Measurements from ENCODE around the gene LST1.
A peak's percentile ranks its signal among the peaks of the same experiment; 100 is the strongest.

Gene LST1

GRCh38 chr6:31544676-31545075 lies 41.4 kb upstream of the LST1 start:
- in situ Hi-C loops (cut with MboI; ENCODE audit: low pct_unique_long_range_greater_than_20kb, low sequenced_read_pairs, unreplicated experiment) = no loop called here
- no peak for TF ChIP-seq CTCF (IDR thresholded peaks at IDR 0.05; ENCODE audit: extremely low read depth, insufficient read depth, missing control alignments)
- no peak for DNase-seq (ENCODE audit: low spot score)

GRCh38 chr6:31545291-31545690 lies 40.8 kb upstream of the LST1 start:
- no peak for DNase-seq (ENCODE audit: low spot score)
- in situ Hi-C loops (cut with MboI; ENCODE audit: low pct_unique_long_range_greater_than_20kb, low sequenced_read_pairs, unreplicated experiment) = no loop called here
- TF ChIP-seq CTCF (IDR thresholded peaks at IDR 0.05; ENCODE audit: extremely low read depth, insufficient read depth, missing control alignments) = no peak

GRCh38 chr6:31546339-31546957 lies 39.6 kb upstream of the LST1 start, which contains the start of gene ATP6V1G2:
Gene ATP6V1G2, minus strand, starts transcription at chr6:31546608. Its CDS starts 49 bp downstream, at chr6:31546559.
- TF ChIP-seq CTCF (IDR thresholded peaks at IDR 0.05; ENCODE audit: extremely low read depth, insufficient read depth, missing control alignments) = peak; percentile 98
- in situ Hi-C loops (cut with MboI; ENCODE audit: low pct_unique_long_range_greater_than_20kb, low sequenced_read_pairs, unreplicated experiment) = no loop called here
- peak; percentile 71 for DNase-seq (ENCODE audit: low spot score)

GRCh38 chr6:31546958-31547726 lies 38.9 kb upstream of the LST1 start, which contains the start of gene NFKBIL1:
Gene NFKBIL1, plus strand, starts transcription at chr6:31547608. Its CDS starts 87 bp downstream, at chr6:31547695.
- in situ Hi-C loops (cut with MboI; ENCODE audit: low pct_unique_long_range_greater_than_20kb, low sequenced_read_pairs, unreplicated experiment) = no loop called here
- DNase-seq (ENCODE audit: low spot score) = peak; percentile 88
- no peak for TF ChIP-seq CTCF (IDR thresholded peaks at IDR 0.05; ENCODE audit: extremely low read depth, insufficient read depth, missing control alignments)

GRCh38 chr6:31547727-31548543 lies 38.1 kb upstream of the LST1 start:
- no peak for TF ChIP-seq CTCF (IDR thresholded peaks at IDR 0.05; ENCODE audit: extremely low read depth, insufficient read depth, missing control alignments)
- in situ Hi-C loops (cut with MboI; ENCODE audit: low pct_unique_long_range_greater_than_20kb, low sequenced_read_pairs, unreplicated experiment) = no loop called here
- DNase-seq (ENCODE audit: low spot score) = no peak

GRCh38 chr6:31548544-31548873 lies 37.6 kb upstream of the LST1 start:
- no peak for DNase-seq (ENCODE audit: low spot score)
- in situ Hi-C loops (cut with MboI; ENCODE audit: low pct_unique_long_range_greater_than_20kb, low sequenced_read_pairs, unreplicated experiment) = no loop called here
- TF ChIP-seq CTCF (IDR thresholded peaks at IDR 0.05; ENCODE audit: extremely low read depth, insufficient read depth, missing control alignments) = no peak

Data from GM13977 (cell line).